HCT116 (cell line): Measurements from ENCODE around the gene SUGCT. TPM values are rescaled to one million over a fixed set of nuclear protein-coding genes. Genes with fewer than 3 reads are reported as not detected.

Experiments
- ATAC-seq: fragments of 200-7000 bp; cut with Tn5 transposase; 2 replicates; pipeline ENCODE4 v1.9.1; 2020; ENCODE audit warnings: mild to moderate bottlenecking, moderate library complexity
- BruUV-seq: library from RNA; stranded (reverse); fragments of 400-500 nt; replicated peaks from 2 replicates; lab custom pipeline; 2021; lab: Mats Ljungman, UMichigan
- CTCF ChIA-PET: fragments of 300-600 bp; sonication (Branson Sonifier 250); formaldehyde crosslinking; loops from one replicate; lab custom pipeline; 2021; ENCODE audit warnings: antibody characterized with exemption; lab: Charles Lee
- POLR2A ChIA-PET: fragments of 300-600, 350-600 bp; sonication (Branson Sonifier 250); formaldehyde crosslinking; loops from one replicate; lab custom pipeline; 2021; ENCODE audit warnings: antibody characterized with exemption; lab: Charles Lee
- RAD21 ChIA-PET, 2 experiments: fragments of 300-600 bp; sonication (Branson Sonifier 250); formaldehyde crosslinking; loops; one replicate each; lab custom pipeline; 2023; ENCODE audit warnings: low total read pairs in 2 of 2; ENCODE audit not compliant: uncharacterized antibody in 2 of 2, unreplicated experiment in 2 of 2, low non-redundant PET in 1 of 2; lab: Charles Lee
- DNase-seq: peaks from one replicate; pipeline ENCODE4 v3.0.0-alpha.2; 2010; ENCODE audit warnings: low read depth, low spot score
- H2AFZ ChIP-seq: fragments of 200-600 bp; shearing (Covaris generic), sonication (generic); 2 replicates; pipeline ENCODE4 v1.6.1; 2017; ENCODE audit warnings: low read depth, mixed run types, mixed read lengths, antibody characterized with exemption, low read length; ENCODE audit not compliant: poor library complexity, severe bottlenecking
- H3K27ac ChIP-seq: 2 replicates; pipeline ENCODE4 v1.5.1; 2012; ENCODE audit warnings: low read depth, low read length
- H3K27me3 ChIP-seq: fragments of 200-600 bp; sonication (generic); 2 replicates; pipeline ENCODE4 v1.6.1; 2016; ENCODE audit warnings: mixed run types, low read length, mixed read lengths; ENCODE audit not compliant: insufficient read depth
- H3K36me3 ChIP-seq, 2 experiments: fragments of 200-500 bp in 1 of 2; fragments of 200-600 bp in 1 of 2; sonication (Bioruptor generic) in 1 of 2; sonication (generic) in 1 of 2; 2 replicates each; pipeline versions ENCODE4 v1.5.1 to v1.6.1; 2014 to 2016; ENCODE audit warnings: low read length in 2 of 2, inconsistent platforms in 1 of 2, mixed read lengths in 1 of 2, mixed run types in 1 of 2; ENCODE audit not compliant: insufficient read depth in 2 of 2, control insufficient read depth in 1 of 2
- H3K4me1 ChIP-seq, 2 experiments: fragments of 200-600 bp in 1 of 2; sonication (generic) in 1 of 2; 2 replicates each; pipeline versions ENCODE4 v1.5.1 to v1.6.1; 2012 to 2017; ENCODE audit warnings: low read length in 2 of 2, inconsistent platforms in 1 of 2, mild to moderate bottlenecking in 1 of 2, mixed read lengths in 1 of 2, mixed run types in 1 of 2, moderate library complexity in 1 of 2; ENCODE audit not compliant: insufficient read depth in 2 of 2, control insufficient read depth in 1 of 2
- H3K4me2 ChIP-seq: fragments of 200-600 bp; sonication (generic); 2 replicates; pipeline ENCODE4 v1.6.1; 2017; ENCODE audit warnings: mixed run types, low read length, mixed read lengths
- H3K4me3 ChIP-seq, 2 experiments: fragments of 200-600 bp in 1 of 2; sonication (generic) in 1 of 2; replicated peaks in 1 of 2; 2 replicates each; pipeline ENCODE4 v1.5.1; 2011 to 2016; ENCODE audit warnings: low read length in 2 of 2, control low read depth in 1 of 2, low read depth in 1 of 2, mild to moderate bottlenecking in 1 of 2, mixed read lengths in 1 of 2, mixed run types in 1 of 2
- H3K79me2 ChIP-seq: fragments of 200-600 bp; sonication (generic); 2 replicates; pipeline ENCODE4 v1.6.1; 2017; ENCODE audit warnings: mild to moderate bottlenecking, mixed run types, low read length, moderate library complexity, mixed read lengths; ENCODE audit not compliant: insufficient read depth
- H3K9ac ChIP-seq: fragments of 200-600 bp; sonication (generic); 2 replicates; pipeline ENCODE4 v1.6.1; 2016; ENCODE audit warnings: low read length, mixed read lengths
- H3K9me2 ChIP-seq: fragments of 200-600 bp; sonication (generic), shearing (Covaris generic); 2 replicates; pipeline ENCODE4 v1.6.1; 2017; ENCODE audit warnings: mixed run types, mild to moderate bottlenecking, moderate library complexity; ENCODE audit not compliant: insufficient read depth
- H3K9me3 ChIP-seq, 2 experiments: fragments of 200-500 bp in 1 of 2; fragments of 200-600 bp in 1 of 2; sonication (Bioruptor generic) in 1 of 2; sonication (generic) in 1 of 2; 2 replicates each; pipeline ENCODE4 v1.6.1; 2014 to 2017; ENCODE audit warnings: low read length in 2 of 2, mixed read lengths in 2 of 2, inconsistent platforms in 1 of 2, low read depth in 1 of 2, mild to moderate bottlenecking in 1 of 2, mixed run types in 1 of 2, moderate library complexity in 1 of 2; ENCODE audit not compliant: control insufficient read depth in 1 of 2, insufficient read depth in 1 of 2
- H4K20me1 ChIP-seq: fragments of 200-600 bp; sonication (generic), shearing (Covaris generic); 2 replicates; pipeline ENCODE4 v1.6.1; 2017; ENCODE audit warnings: mixed run types, mild to moderate bottlenecking, moderate library complexity; ENCODE audit not compliant: insufficient read depth
- CEBPB ChIP-seq: IDR thresholded peaks from 2 replicates; pipeline ENCODE4 v1.6.1; 2012; ENCODE audit warnings: low read depth
- EGR1 ChIP-seq: IDR thresholded peaks from 2 replicates; pipeline ENCODE4 v1.6.1; 2012; ENCODE audit warnings: low read depth
- EZH2phosphoT487 ChIP-seq: fragments of 200-600 bp; IDR thresholded peaks from 2 replicates; pipeline ENCODE4 v1.6.1; 2018; ENCODE audit warnings: antibody characterized with exemption, borderline replicate concordance
- ZNF274 ChIP-seq: fragments of 200-500 bp; sonication (Bioruptor generic); IDR thresholded peaks from 2 replicates; pipeline ENCODE4 v1.6.1; 2014; ENCODE audit warnings: mild to moderate bottlenecking, low read depth, low read length, inconsistent platforms
- intact Hi-C: fragments of 100-400 bp; cut with micrococcal nuclease; formaldehyde crosslinking; loops from 2 replicates; pipeline ENCODE4 v1.10.0; 2022
- total RNA-seq: library from RNA; stranded (reverse); gene quantifications from one replicate; pipeline ENCODE4 v1.2.1, GENCODE V29; 2021; ENCODE audit not compliant: unreplicated experiment
- TF ChIP-seq, protein P1 (sequence below), 3 experiments: fragments of 200-600 bp in 1 of 3; sonication (generic) in 1 of 3; IDR thresholded peaks in 2 of 3; conservative IDR thresholded peaks in 1 of 3; 2 replicates each; pipeline ENCODE4 v1.5.1; 2012 to 2017; ENCODE audit warnings: low read depth in 2 of 3, low read length in 2 of 3, antibody characterized with exemption in 1 of 3, borderline replicate concordance in 1 of 3, control low read depth in 1 of 3, mild to moderate bottlenecking in 1 of 3, mixed read lengths in 1 of 3, mixed run types in 1 of 3, moderate library complexity in 1 of 3; ENCODE audit not compliant: insufficient read depth in 1 of 3
- TF ChIP-seq, protein P2 (sequence below): IDR thresholded peaks from 2 replicates; pipeline ENCODE4 v1.6.1; 2012
- TF ChIP-seq, protein P3 (sequence below): IDR thresholded peaks from 2 replicates; pipeline ENCODE4 v1.6.1; 2012; ENCODE audit warnings: low read depth

Gene SUGCT
- total RNA-seq, 1 experiment from 2014 or later = 4.4 TPM

DNA sequence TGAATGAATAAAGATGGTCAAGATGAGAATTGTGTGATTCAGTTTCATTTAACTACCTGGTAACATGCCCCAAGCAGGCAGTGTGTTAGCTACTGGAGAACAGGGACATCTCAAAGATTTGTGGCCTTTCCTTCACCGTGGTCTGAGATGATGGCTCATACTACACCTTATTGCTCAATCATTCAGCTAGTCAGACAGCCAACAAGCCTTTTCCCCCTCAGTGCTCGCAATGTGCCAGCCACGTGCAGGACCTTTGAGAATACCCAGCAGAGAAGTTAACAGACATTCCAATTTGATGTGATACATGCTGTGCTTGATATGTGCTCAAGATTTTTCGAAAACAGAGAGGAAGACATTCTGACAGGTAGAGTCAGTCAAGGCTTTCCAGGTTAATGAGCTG is 562.8 kb downstream of the SUGCT start:
- H3K27ac ChIP-seq = no peak overlapping the region
- TF ChIP-seq, protein P1, sequence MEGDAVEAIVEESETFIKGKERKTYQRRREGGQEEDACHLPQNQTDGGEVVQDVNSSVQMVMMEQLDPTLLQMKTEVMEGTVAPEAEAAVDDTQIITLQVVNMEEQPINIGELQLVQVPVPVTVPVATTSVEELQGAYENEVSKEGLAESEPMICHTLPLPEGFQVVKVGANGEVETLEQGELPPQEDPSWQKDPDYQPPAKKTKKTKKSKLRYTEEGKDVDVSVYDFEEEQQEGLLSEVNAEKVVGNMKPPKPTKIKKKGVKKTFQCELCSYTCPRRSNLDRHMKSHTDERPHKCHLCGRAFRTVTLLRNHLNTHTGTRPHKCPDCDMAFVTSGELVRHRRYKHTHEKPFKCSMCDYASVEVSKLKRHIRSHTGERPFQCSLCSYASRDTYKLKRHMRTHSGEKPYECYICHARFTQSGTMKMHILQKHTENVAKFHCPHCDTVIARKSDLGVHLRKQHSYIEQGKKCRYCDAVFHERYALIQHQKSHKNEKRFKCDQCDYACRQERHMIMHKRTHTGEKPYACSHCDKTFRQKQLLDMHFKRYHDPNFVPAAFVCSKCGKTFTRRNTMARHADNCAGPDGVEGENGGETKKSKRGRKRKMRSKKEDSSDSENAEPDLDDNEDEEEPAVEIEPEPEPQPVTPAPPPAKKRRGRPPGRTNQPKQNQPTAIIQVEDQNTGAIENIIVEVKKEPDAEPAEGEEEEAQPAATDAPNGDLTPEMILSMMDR (IDR thresholded peaks at IDR 0.05 in 2 of 3, conservative IDR thresholded peaks at IDR 0.05 in 1 of 3; ENCODE audit: borderline replicate concordance in 1 of 3, insufficient read depth in 1 of 3, low read depth in 2 of 3, low read length in 2 of 3) = no peak
- TF ChIP-seq, protein P2, sequence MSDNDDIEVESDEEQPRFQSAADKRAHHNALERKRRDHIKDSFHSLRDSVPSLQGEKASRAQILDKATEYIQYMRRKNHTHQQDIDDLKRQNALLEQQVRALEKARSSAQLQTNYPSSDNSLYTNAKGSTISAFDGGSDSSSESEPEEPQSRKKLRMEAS = no peak
- TF ChIP-seq EGR1 (no peak), CEBPB (no peak), ZNF274 (no peak), EZH2phosphoT487 (no peak)
- TF ChIP-seq, protein P3, sequence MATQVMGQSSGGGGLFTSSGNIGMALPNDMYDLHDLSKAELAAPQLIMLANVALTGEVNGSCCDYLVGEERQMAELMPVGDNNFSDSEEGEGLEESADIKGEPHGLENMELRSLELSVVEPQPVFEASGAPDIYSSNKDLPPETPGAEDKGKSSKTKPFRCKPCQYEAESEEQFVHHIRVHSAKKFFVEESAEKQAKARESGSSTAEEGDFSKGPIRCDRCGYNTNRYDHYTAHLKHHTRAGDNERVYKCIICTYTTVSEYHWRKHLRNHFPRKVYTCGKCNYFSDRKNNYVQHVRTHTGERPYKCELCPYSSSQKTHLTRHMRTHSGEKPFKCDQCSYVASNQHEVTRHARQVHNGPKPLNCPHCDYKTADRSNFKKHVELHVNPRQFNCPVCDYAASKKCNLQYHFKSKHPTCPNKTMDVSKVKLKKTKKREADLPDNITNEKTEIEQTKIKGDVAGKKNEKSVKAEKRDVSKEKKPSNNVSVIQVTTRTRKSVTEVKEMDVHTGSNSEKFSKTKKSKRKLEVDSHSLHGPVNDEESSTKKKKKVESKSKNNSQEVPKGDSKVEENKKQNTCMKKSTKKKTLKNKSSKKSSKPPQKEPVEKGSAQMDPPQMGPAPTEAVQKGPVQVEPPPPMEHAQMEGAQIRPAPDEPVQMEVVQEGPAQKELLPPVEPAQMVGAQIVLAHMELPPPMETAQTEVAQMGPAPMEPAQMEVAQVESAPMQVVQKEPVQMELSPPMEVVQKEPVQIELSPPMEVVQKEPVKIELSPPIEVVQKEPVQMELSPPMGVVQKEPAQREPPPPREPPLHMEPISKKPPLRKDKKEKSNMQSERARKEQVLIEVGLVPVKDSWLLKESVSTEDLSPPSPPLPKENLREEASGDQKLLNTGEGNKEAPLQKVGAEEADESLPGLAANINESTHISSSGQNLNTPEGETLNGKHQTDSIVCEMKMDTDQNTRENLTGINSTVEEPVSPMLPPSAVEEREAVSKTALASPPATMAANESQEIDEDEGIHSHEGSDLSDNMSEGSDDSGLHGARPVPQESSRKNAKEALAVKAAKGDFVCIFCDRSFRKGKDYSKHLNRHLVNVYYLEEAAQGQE = no peak
- TF ChIP-seq, all 23 proteins: peak for 0
- CTCF ChIA-PET = no interaction called here
- POLR2A ChIA-PET = no interaction called here
- Histone ChIP-seq H3K4me1 (no peaks in the 10 kb centered on the region; a peak in 1 of 4 replicates), H3K9me2 (no peaks in the 10 kb centered on the region), H3K9me3 (no peaks in the 10 kb centered on the region), H3K79me2 (no peaks in the 10 kb centered on the region), H2AFZ (no peak overlapping the region), H3K4me3 (no peak overlapping the region), H3K27me3 (peaks cover 6% of the 10 kb centered on the region; the same call in 1 of the 2 replicates), H3K9ac (no peak overlapping the region), H4K20me1 (no peaks in the 10 kb centered on the region), H3K36me3 (no peaks in the 10 kb centered on the region), H3K4me2 (no peak overlapping the region)
- RAD21 ChIA-PET = no interaction called here
- ATAC-seq (no peak), DNase-seq (no peak)
- intact Hi-C loops = no loop called here
- BruUV-seq = no TSS peak
